ENCODE data around the gene MRPL27. TPM values are rescaled to one million over a fixed set of nuclear protein-coding genes. Genes with fewer than 3 reads are reported as not detected.

Gene MRPL27
- total and polyA plus RNA-seq, 2 of the 4 experiments (the other 2 are of a cell fraction): 176 to 202 TPM

GRCh38 chr17:50323060-50323459, 49.9 kb downstream of the MRPL27 start:
- Histone ChIP-seq H2BK15ac (ENCODE audit: low read depth, low read length) (no peak overlapping the region), H3K4ac (ENCODE audit: low read depth, low read length) (no peak overlapping the region), H3K79me1 (ENCODE audit: low read depth in 1 of 2, low read length in 2 of 2) (no peaks in the 10 kb centered on the region), H2BK120ac (ENCODE audit: low read depth, low read length) (no peak overlapping the region), H3K9ac (ENCODE audit: low read depth, low read length) (no peak overlapping the region), H4K20me1 (ENCODE audit: insufficient read depth, low read length) (no peaks in the 10 kb centered on the region), H3K14ac (replicated peaks; ENCODE audit: low read depth, low read length) (no peak overlapping the region), H2AFZ (replicated peaks; ENCODE audit: low read length, poor library complexity) (no peak overlapping the region), H2BK20ac (ENCODE audit: low read depth, low read length) (no peak overlapping the region), H3K4me2 (ENCODE audit: low read depth, low read length) (no peak overlapping the region), H2BK5ac (ENCODE audit: low read depth, low read length, poor library complexity, severe bottlenecking) (no peak overlapping the region), H3K23ac (ENCODE audit: low read depth, low read length) (no peak overlapping the region), H3K18ac (ENCODE audit: low read depth, low read length) (no peak overlapping the region), H3K27ac (ENCODE audit: insufficient read depth, low read length) (no peak overlapping the region), H3K27me3 (ENCODE audit: control insufficient read depth, insufficient read depth, low read length) (peaks cover 2% of the 10 kb centered on the region; the same call in 1 of the 2 replicates), H3K56ac (ENCODE audit: extremely low read depth, insufficient read depth, low read length) (no peak overlapping the region), H3K4me1 (ENCODE audit: control insufficient read depth, insufficient read depth, low read length) (peaks cover 2% of the 10 kb centered on the region; the same call in 1 of the 2 replicates), H3K9me3 (ENCODE audit: control insufficient read depth, insufficient read depth, low read length) (no peaks in the 10 kb centered on the region), H3K36me3 (ENCODE audit: control insufficient read depth, insufficient read depth, low read length) (no peaks in the 10 kb centered on the region), H4K91ac (ENCODE audit: insufficient read depth, low read depth, low read length) (no peak overlapping the region), H3K9me1 (ENCODE audit: insufficient read depth, low read length) (no peaks in the 10 kb centered on the region), H2AK5ac (ENCODE audit: low read depth, low read length) (no peak overlapping the region), H4K5ac (ENCODE audit: low read depth, low read length) (no peak overlapping the region), H3K4me3 (ENCODE audit: insufficient read depth, low read depth, low read length) (no peak overlapping the region), H2AK9ac (replicated peaks; ENCODE audit: low read depth, low read length, poor library complexity) (no peak overlapping the region), H4K8ac (ENCODE audit: low read depth in 2 of 2, low read length in 2 of 2) (no peak overlapping the region)
- in situ Hi-C loops (cut with MboI; ENCODE audit: low sequenced_read_pairs): loop anchor here (25.0 kb wide), 1 partner anchor 436 kb away; no protein-coding TSS in a partner anchor
- BruUV-seq (replicated peaks): no TSS peak
- dilution Hi-C loops (cut with HindIII; ENCODE audit: low sequenced_read_pairs, unreplicated experiment): no loop called here
- DNase-seq: no peak
- no CpG with 5 or more reads among the region's 5 CpGs for WGBS, 2 experiments (ENCODE audit: extremely low coverage in 2 of 2, insufficient read length in 1 of 2)
- no peak for TF ChIP-seq ELK1 (IDR thresholded peaks at IDR 0.05; ENCODE audit: borderline replicate concordance, low read depth, low read length)
- TF ChIP-seq POLR2A (IDR thresholded peaks at IDR 0.05; ENCODE audit: low read depth, low read length): no peak
- TF ChIP-seq BHLHE40 (IDR thresholded peaks at IDR 0.05; ENCODE audit: low read depth, low read length): no peak
- CTCF ChIA-PET: interaction anchor here (1.1 kb wide), 1 partner anchor 11 kb away, joined by 3 read pairs; no protein-coding TSS in a partner anchor
- POLR2A ChIA-PET (ENCODE audit: unreplicated experiment): no interaction called here
- ATAC-seq (ENCODE audit: low read depth): no peak
- intact Hi-C loops (cut with micrococcal nuclease): no loop called here
